ENCODE data around the gene ZNF677.
A peak's percentile ranks its signal among the peaks of the same experiment; 100 is the strongest.
"Not testable (repeated sequence)": the region's sequence is repeated elsewhere in the genome, so short reads cannot be mapped to it uniquely, and the experiment has no call there.

The ZNF677 gene

DNA sequence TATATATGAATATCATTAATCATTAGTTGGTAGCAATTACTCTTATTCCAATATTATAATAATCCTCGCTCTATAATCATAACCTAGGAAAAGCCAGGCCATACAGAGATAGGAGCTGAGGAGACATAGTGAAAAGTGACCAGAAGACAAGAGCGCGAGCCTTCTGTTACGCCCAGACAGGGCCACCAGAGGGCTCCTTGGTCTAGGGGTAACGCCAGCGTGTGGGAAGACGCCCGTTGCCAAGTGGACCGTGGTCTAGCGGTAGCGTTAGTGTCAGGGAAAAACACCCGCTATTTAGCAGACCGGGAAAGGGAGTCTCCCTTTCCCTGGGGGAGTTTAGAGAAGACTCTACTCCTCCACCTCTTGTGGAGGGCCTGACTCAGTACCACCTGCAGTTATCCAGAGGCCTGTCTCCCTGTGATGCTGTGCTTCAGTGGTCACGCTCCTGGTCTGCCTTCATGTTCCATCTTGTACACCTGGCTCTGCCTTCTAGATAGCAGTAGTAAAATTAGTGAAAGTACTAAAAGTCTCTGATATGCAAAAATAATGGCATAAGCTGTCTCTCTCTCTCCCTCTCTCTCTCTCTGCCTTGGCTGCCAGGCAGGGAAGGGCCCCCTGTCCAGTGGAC lies 3.2 kb upstream of the ZNF677 start, which contains the start of gene VN1R2:
Gene VN1R2 (plus strand): TSS at position 578 of the 628 bp plus-strand sequence. CDS start 84 bp downstream, outside the sequence.
- TF ChIP-seq, protein P1, sequence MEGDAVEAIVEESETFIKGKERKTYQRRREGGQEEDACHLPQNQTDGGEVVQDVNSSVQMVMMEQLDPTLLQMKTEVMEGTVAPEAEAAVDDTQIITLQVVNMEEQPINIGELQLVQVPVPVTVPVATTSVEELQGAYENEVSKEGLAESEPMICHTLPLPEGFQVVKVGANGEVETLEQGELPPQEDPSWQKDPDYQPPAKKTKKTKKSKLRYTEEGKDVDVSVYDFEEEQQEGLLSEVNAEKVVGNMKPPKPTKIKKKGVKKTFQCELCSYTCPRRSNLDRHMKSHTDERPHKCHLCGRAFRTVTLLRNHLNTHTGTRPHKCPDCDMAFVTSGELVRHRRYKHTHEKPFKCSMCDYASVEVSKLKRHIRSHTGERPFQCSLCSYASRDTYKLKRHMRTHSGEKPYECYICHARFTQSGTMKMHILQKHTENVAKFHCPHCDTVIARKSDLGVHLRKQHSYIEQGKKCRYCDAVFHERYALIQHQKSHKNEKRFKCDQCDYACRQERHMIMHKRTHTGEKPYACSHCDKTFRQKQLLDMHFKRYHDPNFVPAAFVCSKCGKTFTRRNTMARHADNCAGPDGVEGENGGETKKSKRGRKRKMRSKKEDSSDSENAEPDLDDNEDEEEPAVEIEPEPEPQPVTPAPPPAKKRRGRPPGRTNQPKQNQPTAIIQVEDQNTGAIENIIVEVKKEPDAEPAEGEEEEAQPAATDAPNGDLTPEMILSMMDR (conservative IDR thresholded peaks at IDR 0.05), result peak; percentile 11; the same call in 1 of the 2 replicates

DNA sequence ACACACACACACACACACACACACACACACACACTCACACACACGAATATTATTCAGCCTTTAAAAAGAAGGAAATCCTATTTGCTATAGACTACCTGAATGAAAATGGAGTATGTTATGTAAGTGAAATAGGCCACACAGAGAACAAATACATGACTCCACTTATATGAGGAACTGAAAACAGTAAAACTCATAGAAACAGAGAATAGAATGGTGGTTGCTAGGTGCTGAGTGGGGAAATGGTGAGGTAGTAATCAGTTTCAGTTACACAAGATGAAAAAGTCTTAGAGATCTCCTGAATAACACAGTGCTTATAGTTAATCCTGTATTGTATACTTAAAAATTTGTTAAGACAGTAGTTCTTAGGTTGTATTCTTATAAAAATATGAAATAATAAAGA lies 8.2 kb downstream of the ZNF677 start:
- no peak overlapping the region for H3K27ac ChIP-seq
- TF ChIP-seq, protein P1 (conservative IDR thresholded peaks at IDR 0.05), result no peak

More for the DNA sequence above, 3.2 kb upstream of the ZNF677 start, which contains the start of gene VN1R2:
- H3K27ac ChIP-seq, result not testable (repeated sequence)

DNA sequence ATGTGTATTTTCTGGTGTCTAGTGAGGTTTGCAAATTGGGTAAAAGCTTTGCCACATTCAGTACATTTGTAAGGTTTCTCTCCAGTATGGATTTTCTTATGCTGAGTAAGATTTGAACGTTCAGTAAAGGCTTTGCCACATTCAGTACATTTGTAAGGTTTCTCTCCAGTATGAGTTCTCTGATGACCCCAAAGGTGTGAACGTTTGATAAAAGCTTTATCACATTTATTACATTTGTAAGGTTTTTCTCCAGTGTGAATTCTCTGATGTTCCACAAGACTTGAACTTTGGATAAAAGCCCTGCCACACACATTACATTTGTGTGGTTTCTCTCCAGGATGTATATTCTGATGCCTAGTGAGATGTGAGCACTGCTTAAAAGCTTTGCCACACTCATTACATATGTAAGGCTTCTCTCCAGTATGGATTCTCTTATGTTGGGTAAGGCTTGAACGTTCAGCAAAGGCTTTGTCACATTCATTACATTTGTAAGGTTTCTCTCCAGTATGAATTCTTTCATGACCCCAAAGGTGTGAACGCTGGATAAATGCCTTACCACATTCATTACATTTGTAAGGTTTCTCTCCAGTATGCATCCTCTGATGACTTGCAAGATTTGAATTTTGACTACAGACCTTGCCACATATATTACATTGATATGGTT lies 17.4 kb downstream of the ZNF677 start:
- no peak overlapping the region for H3K27ac ChIP-seq
- TF ChIP-seq, protein P1 (conservative IDR thresholded peaks at IDR 0.05), result no peak

DNA sequence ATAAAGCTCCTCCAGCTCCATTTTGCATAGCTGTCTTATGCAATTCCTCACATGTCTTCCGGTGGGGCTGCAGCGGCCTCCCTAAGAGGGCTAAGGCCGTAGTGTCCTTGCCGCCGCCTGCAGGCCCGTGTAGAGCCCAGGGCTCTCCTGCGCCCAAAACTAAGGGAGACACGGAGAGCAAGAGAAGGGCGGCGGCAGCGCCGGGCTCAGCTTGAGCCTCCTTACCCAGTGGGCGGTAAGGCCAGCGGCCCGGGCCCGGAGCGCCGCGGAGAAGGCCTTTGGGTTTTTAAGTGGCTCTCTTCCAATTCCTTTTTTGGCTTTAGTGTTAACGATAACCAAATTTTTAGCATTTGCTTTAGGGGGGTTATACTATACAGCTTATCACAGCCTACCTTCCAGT lies 30.1 kb downstream of the ZNF677 start:
- no peak overlapping the region for H3K27ac ChIP-seq
- TF ChIP-seq, protein P1 (conservative IDR thresholded peaks at IDR 0.05), result no peak

DNA sequence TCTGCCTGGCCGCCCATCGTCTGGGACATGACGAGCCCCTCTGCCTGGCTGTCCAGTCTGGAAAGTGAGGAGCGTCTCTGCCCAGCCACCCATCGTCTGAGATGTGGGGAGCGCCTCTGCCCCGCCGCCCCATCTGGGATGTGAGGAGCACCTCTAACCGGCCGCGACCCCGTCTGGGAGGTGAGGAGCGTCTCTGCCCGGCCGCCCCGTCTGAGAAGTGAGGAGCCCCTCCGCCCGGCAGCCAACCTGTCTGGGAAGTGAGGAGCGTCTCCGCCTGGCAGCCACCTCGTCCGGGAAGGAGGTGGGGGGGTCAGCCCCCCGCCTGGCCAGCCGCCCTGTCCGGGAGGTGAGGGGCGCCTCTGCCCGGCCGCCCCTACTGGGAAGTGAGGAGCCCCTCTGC lies 32.0 kb downstream of the ZNF677 start:
- not testable (repeated sequence) for H3K27ac ChIP-seq

DNA sequence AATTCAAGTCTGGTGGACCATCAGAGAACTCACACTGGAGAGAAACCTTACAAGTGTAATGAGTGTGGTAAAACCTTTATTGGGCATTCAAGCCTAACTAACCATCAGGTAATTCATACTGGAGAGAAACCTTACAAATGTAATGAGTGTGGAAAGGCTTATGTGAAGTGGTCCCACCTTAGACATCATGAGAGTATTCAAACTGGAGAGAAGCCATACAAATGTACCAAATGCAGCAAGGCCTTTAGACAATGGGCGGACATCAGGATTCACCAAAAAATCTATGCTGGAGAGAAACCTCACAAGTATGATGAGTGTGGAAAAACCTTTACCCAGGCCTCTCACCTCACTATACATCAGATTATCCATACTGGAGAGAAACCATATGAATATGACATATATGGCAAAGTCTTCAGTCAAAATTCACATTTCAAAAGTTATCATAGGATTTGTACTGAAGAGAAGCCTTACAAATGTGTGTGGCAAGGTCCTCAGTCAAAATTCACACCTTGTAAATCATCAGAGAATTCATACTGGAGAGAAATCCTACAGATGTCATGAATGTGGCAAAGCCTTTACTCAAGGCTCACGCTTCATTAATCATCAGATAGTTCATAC lies 41.9 kb downstream of the ZNF677 start:
- TF ChIP-seq, protein P1 (conservative IDR thresholded peaks at IDR 0.05), result no peak

DNA sequence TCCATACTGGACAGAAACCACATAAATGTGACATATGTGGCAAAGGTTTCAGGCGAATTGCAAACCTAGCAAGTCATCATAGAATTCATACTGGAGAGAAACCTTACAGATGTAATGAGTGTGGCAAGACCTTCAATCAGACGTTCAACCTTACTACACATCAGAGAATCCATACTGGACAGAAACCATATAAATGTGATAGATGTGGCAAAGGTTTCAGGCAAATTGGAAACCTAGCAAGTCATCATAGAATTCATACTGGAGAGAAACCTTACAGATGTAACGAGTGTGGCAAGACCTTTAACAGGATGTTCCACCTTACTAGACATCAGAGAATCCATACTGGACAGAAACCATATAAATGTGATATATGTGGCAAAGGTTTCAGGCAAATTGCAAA lies 43.1 kb downstream of the ZNF677 start:
- H3K27ac ChIP-seq, result not testable (repeated sequence)

More for the DNA sequence above, 41.9 kb downstream of the ZNF677 start:
- no peak overlapping the region for H3K27ac ChIP-seq

DNA sequence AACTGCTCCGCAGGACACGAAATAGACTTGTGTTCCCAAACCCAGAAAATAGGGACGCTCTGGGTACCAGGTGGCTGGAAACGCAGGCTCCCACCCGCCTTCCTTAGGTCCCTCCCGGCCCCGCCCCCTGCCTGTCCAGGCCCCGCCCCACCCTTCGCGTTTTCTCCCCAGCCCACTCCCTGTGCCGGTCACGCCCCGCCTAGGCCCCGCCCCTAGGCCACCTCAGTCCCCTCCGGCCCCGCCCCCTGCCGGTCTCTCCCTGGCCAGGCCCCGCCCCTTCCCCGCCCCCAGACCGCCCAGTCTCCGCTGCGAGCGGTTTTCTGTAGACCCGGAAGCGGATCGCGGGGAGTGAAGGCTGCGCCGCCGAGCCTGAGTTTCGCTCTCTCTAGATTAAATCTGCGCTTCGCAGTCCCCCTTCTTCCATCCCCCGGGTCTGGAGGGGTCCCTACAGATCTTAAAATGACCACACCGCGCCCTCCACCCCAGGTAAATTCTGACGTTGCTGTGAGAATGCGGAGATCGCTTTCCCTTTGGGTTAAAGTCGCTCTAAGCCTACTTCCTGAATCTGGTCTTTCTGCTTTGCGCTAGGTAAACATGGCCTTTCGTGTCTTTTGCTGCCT lies 57.8 kb downstream of the ZNF677 start:
- peak overlapping the region; percentile 86 for H3K27ac ChIP-seq
- TF ChIP-seq, protein P1 (conservative IDR thresholded peaks at IDR 0.05), result no peak
